HG03457 (cell line): Measurements from ENCODE around the gene FCRLB.
"Not testable (repeated sequence)": the region's sequence is repeated elsewhere in the genome, so short reads cannot be mapped to it uniquely, and the experiment has no call there.

Experiments
- ATAC-seq: cut with Tn5 transposase; IDR thresholded peaks from one replicate; pipeline ENCODE4 v1.9.1; 2021; ENCODE audit warnings: moderate number of reproducible peaks; ENCODE audit not compliant: unreplicated experiment

Gene FCRLB

GRCh38 chr1:161720956-161721737 lies at the start of gene FCRLB:
TSS of gene FCRLB (plus strand) at chr1:161721544. CDS start at chr1:161722673, 1,129 bp downstream.
- no peak for ATAC-seq

DNA sequence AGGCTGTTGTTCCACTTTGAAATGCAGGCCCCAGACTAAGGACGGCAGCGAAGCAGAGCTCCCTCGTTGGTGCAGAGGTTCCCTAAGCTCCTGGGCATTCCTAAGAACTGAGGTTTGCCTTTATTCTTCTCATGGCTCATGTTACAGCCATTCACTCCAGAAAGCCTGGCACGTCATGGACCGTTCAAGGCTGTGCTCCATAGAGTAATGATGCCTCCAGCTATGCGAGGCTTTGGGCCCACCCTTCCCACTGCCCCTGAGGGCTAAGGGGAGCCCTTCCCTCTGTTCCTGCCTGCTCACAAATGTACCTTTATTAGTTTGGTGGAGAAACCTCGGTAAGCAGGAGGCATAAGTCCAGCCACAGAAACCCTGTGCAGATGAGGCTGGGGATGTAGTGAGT lies 47.9 kb upstream of the FCRLB start:
- not testable (repeated sequence) for ATAC-seq

DNA sequence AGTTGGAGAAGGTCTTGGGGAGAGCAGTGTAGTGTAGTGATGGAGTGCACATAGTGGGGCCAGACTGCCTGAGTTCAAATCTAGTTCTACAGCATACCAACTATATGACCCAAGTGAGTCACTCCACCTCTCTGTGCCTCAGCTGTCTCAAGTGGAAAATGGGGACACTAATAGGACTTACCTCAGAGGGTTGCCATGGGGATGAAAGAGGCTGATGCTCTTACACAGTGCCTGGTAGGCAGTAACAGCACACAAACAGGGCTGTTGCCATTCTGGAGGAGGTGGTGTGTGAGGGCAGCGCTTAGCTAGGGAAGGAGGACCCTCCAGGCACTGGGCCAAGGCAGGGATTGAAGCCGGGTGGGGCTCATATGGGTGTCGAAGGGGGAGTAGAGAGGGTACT lies 46.9 kb upstream of the FCRLB start:
- not testable (repeated sequence) for ATAC-seq

GRCh38 chr1:161674908-161675307 lies 46.4 kb upstream of the FCRLB start:
- not testable (repeated sequence) for ATAC-seq

- ATAC-seq: no peak
Observed at GRCh38 chr1:161676441-161676840, 44.9 kb upstream of the FCRLB start.

- ATAC-seq: no peak
Observed at GRCh38 chr1:161676958-161677689, 44.2 kb upstream of the FCRLB start.

DNA sequence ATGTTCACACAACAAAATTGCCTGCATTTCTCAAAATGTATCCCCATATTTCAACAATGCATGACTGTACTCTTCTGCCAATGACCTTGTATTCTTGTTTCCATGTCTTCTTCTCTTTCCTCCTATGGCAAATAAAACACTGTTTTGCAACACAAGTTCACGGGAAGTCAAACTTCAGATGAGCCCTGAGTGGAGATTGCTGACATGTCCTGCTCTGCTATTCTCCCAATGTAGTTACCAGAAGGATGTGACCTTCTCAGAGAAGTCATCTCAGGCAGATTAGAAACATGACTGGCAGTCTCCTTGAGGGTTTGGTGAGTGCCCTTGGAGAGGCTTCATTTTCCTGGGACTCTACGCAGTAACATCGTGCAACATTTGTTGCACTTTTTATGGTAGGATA lies 42.8 kb upstream of the FCRLB start:
- no peak for ATAC-seq

DNA sequence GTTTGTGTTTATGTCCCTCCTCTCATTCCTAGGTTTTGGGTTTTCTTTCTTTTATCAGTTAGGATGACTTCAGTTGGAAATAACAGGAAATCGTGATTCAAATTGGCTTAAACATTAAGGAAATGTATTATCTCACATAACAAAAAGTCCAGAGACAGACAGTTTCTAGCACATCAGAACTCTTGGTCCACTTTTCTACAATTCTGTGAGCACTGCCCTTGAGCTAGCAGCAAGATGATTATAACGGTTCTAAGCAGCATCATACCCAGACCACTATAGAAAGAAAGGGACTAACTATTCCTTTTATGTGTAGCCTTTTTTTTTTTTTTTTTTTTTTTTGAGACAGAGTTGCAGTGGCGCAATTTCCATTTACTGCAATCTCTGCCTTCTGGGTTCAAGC lies 39.5 kb upstream of the FCRLB start:
- ATAC-seq: no peak

DNA sequence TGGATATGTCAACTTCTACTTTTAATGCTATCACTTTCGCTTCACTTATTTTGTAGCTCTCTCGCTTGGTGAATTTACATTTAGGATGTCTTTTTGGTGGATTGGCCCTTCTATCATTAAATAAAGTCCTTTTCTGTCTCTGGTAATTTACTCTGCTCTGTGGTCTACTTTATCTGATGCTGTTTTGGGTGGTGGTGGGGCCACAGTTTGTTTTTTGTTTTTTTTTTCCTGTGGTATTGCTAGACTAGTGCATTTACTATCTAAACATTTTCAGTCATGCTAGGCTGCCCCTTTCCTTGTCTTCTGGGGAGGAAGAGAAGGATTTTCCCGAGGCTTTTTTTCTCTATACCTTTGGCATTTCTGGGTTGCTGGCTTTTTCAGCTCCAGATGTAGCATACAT lies 32.4 kb upstream of the FCRLB start:
- ATAC-seq: no peak

DNA sequence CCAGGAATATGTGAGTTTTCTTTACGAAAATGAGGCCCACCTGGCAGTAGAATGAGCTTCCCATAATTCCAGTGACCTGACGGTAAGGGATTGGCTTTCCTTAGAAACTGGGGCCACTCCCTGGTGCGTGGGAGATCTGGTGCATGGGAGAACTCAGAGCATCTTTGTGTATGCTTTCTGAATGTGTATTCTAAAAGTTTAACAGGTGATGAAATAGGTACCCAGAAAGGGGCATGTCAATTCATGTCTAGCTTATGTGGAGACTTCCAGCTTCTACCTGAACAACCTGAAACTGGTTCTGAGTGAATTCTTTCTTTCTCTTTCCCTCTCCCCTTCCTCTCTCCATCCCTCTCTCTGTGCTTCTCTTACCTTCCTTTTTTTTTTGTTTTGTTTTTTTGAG lies 29.5 kb upstream of the FCRLB start:
- ATAC-seq: no peak

GRCh38 chr1:161693020-161693712 lies 28.2 kb upstream of the FCRLB start:
- ATAC-seq: not testable (repeated sequence)

DNA sequence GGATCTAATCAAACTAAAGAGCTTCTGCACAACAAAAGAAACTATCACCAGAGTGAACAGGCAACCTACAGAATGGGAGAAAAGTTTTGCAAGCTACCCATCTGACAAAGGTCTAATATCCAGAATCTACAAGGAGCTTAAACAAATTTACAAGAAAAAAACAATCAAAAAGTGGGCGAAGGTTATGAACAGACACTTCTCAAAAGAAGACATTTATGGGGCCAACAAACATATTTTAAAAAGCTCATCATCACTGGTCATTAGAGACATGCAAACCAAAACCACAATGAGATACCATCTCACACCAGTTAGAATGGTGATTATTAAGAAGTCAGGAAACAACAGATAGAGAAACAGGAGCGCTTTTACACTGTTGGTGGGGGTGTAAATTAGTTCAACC lies 23.0 kb upstream of the FCRLB start:
- ATAC-seq: not testable (repeated sequence)

- no peak for ATAC-seq
Observed at GRCh38 chr1:161702250-161702649, 19.1 kb upstream of the FCRLB start.

GRCh38 chr1:161705537-161705936 lies 15.8 kb upstream of the FCRLB start:
- no peak for ATAC-seq

- ATAC-seq: no peak
Observed at GRCh38 chr1:161706113-161706481, 15.2 kb upstream of the FCRLB start.

DNA sequence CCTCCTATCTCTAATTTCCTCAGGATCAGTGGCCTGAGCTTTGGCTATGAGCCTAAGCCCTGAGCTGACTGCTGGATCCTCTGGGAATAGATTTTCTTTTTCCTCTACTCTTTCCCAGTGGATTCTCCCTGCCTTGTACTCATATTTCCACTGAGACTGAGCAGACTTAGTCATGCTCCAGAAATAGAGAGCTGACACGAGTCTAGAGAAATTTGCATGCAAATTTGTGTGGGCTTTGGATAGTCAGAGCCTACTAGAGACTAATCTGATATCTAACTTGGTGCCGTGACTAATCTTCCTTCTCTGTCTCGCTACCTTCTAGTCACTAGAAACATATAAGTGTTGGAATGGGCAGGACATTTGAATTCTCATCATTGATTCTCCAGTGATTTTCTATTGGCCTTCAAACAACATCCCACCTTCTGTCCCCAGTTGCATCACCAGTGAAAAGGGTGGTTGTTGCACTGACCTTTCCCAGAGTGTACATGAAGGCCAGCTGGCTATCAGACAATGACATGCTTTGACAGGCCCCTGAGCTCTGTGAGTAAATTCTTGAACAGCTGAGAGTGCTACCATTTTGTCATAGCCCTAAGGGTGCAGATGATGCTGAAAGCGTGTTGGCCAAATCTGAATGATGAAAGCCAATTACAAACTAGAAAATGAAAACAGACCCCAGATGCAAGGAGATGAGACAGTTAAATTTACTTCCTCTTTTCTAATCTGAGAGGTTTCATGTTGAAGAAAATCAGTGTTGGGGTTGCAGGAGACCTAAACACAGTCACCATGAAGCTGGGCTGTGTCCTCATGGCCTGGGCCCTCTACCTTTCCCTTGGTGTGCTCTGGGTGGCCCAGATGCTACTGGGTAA lies 14.6 kb upstream of the FCRLB start, which contains the start of gene FCRLA:
Gene FCRLA, plus strand, starts transcription at position 748 of the 866 bp plus-strand sequence. Its CDS starts 36 bp downstream, at position 784.
- peak; percentile 61 for ATAC-seq

GRCh38 chr1:161707503-161707902 lies 13.8 kb upstream of the FCRLB start:
- ATAC-seq: no peak

- ATAC-seq: no peak
Observed at GRCh38 chr1:161709373-161709772, 12.0 kb upstream of the FCRLB start.

- no peak for ATAC-seq
Observed at GRCh38 chr1:161710560-161710959, 10.8 kb upstream of the FCRLB start.

DNA sequence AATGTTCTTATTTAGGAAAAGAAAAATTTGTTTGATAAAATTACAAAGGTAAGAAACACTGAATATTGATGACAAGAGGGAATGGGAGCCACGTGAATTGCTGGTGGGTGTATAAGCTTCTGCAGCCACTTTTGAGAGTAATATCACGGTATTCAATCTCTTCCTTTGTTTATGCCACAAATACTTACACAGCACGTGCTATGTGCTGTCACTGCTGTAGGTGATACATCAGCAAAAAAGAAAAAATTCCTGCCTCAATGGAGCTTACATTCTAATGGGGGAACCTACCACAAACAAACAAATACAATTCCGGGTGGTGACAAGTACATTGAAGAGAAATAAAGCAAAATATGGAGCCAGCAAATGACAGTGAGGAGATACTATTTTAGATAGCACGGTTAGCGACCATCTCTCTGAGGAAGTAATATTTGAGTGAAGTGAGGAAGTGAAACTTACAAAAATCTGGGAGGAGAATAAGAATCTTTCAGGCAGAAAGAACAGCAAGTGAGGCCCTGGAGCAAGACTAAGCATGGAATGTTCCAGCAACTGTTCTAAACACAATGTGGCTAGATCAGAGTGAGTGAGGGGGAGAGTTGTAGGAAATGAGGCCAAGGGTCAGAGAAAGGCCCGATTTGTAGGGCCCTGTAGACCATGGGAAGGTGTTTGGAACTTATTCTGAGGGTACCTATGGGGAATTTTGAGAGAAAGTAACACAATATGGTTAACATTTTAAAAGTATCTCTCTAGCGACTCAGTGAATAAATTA lies 2.6 kb upstream of the FCRLB start:
- ATAC-seq: no peak
